NT2/D1 (cell line): ENCODE data around the gene MAP1B.

Experiments used
- DNase-seq: peaks from one replicate; pipeline ENCODE4 v3.0.0-alpha.2; 2011; ENCODE audit warnings: low read depth, low spot score
- H3K27me3 ChIP-seq: 2 replicates; pipeline ENCODE4 v1.6.0; 2011; ENCODE audit warnings: mild to moderate bottlenecking; ENCODE audit not compliant: insufficient read length, insufficient read depth
- H3K36me3 ChIP-seq: 2 replicates; pipeline ENCODE4 v1.6.1; 2011; ENCODE audit warnings: mild to moderate bottlenecking, low read length, mixed read lengths; ENCODE audit not compliant: insufficient read depth, insufficient read length
- H3K4me1 ChIP-seq: 2 replicates; pipeline ENCODE4 v1.5.1; 2011; ENCODE audit not compliant: insufficient read depth, insufficient read length
- H3K4me3 ChIP-seq: 2 replicates; pipeline ENCODE4 v1.5.1; 2011; ENCODE audit warnings: low read depth; ENCODE audit not compliant: insufficient read length
- H3K9ac ChIP-seq: 2 replicates; pipeline ENCODE4 v1.6.0; 2011; ENCODE audit warnings: low read depth; ENCODE audit not compliant: insufficient read length
- H3K9me3 ChIP-seq: 2 replicates; pipeline ENCODE4 v1.5.1; 2011; ENCODE audit warnings: mild to moderate bottlenecking, low read length; ENCODE audit not compliant: insufficient read depth
- SUZ12 ChIP-seq: IDR thresholded peaks from 2 replicates; pipeline ENCODE4 v1.6.1; 2011; ENCODE audit not compliant: insufficient read length, insufficient read depth; ENCODE audit errors: extremely low read depth
- YY1 ChIP-seq: IDR thresholded peaks from 2 replicates; pipeline ENCODE4 v1.6.1; 2011; ENCODE audit not compliant: insufficient read length, insufficient read depth
- ZNF274 ChIP-seq: IDR thresholded peaks from 2 replicates; pipeline ENCODE4 v1.6.1; 2011; ENCODE audit warnings: mild to moderate bottlenecking, low read depth, low read length

The MAP1B gene

GRCh38 chr5:72146056-72146455 is 38.8 kb downstream of the MAP1B start:
- Histone ChIP-seq H3K4me3 (no peak overlapping the region), H3K9me3 (no peaks in the 10 kb centered on the region), H3K27me3 (no peaks in the 10 kb centered on the region), H3K36me3 (peaks cover 56% of the 10 kb centered on the region), H3K4me1 (no peaks in the 10 kb centered on the region), H3K9ac (no peak overlapping the region)
- TF ChIP-seq YY1: no peak
- TF ChIP-seq ZNF274: no peak
- no peak for TF ChIP-seq SUZ12
- DNase-seq: no peak

GRCh38 chr5:72147569-72147968 is 40.3 kb downstream of the MAP1B start:
- H3K9ac ChIP-seq: no peak overlapping the region
- TF ChIP-seq SUZ12 (no peak), YY1 (no peak), ZNF274 (no peak)
- no peaks in the 10 kb centered on the region for H3K9me3 ChIP-seq
- no peaks in the 10 kb centered on the region for H3K4me1 ChIP-seq
- no peak for DNase-seq
- H3K4me3 ChIP-seq: no peak overlapping the region
- H3K36me3 ChIP-seq: peaks cover 43% of the 10 kb centered on the region
- H3K27me3 ChIP-seq: no peaks in the 10 kb centered on the region

- Histone ChIP-seq H3K9ac (no peak overlapping the region), H3K36me3 (peaks cover 50% of the 10 kb centered on the region), H3K27me3 (no peaks in the 10 kb centered on the region), H3K4me1 (no peaks in the 10 kb centered on the region), H3K9me3 (no peaks in the 10 kb centered on the region), H3K4me3 (no peak overlapping the region)
- DNase-seq: no peak
- TF ChIP-seq SUZ12 (no peak), YY1 (no peak), ZNF274 (no peak)
Observed at GRCh38 chr5:72149742-72150141, 42.5 kb downstream of the MAP1B start.

- Histone ChIP-seq H3K36me3 (peaks cover 51% of the 10 kb centered on the region), H3K27me3 (no peaks in the 10 kb centered on the region), H3K4me3 (no peak overlapping the region), H3K9me3 (no peaks in the 10 kb centered on the region), H3K4me1 (no peaks in the 10 kb centered on the region), H3K9ac (no peak overlapping the region)
- TF ChIP-seq YY1: no peak
- TF ChIP-seq SUZ12: no peak
- TF ChIP-seq ZNF274: no peak
- no peak for DNase-seq
Observed at GRCh38 chr5:72151169-72151568, 43.9 kb downstream of the MAP1B start.

- no peaks in the 10 kb centered on the region for H3K4me1 ChIP-seq
- DNase-seq: no peak
Observed at GRCh38 chr5:72151646-72152045, 44.4 kb downstream of the MAP1B start.

DNA sequence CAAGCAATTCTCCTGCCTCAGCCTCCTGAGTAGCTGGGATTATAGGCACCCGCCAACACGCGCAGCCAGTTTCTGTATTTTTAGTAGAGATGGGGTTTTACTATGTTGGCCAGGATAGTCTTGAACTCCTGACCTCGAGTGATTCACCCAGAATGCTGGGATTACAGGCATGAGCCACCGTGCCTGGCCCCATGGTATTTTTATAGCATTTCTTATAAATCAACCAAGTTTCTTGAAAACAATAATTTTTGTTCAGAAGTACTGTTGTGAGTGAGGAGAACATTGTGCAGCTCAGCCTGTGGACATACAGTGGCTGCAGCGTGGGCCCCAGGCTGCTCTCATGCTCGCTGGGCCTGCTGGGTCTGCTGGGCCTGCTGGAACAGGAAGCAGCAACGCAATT is 45.3 kb downstream of the MAP1B start:
- DNase-seq: no peak
- peaks cover 49% of the 10 kb centered on the region for H3K36me3 ChIP-seq
- TF ChIP-seq ZNF274 (no peak), YY1 (no peak), SUZ12 (no peak)
- H3K9ac ChIP-seq: no peak overlapping the region
- H3K27me3 ChIP-seq: no peaks in the 10 kb centered on the region
- no peaks in the 10 kb centered on the region for H3K4me1 ChIP-seq
- H3K4me3 ChIP-seq: no peak overlapping the region
- no peaks in the 10 kb centered on the region for H3K9me3 ChIP-seq

More at GRCh38 chr5:72151646-72152045, 44.4 kb downstream of the MAP1B start:
- H3K9me3 ChIP-seq: no peaks in the 10 kb centered on the region
- TF ChIP-seq ZNF274 (no peak), SUZ12 (no peak), YY1 (no peak)
- H3K9ac ChIP-seq: no peak overlapping the region
- no peaks in the 10 kb centered on the region for H3K27me3 ChIP-seq
- no peak overlapping the region for H3K4me3 ChIP-seq
- peaks cover 50% of the 10 kb centered on the region for H3K36me3 ChIP-seq

DNA sequence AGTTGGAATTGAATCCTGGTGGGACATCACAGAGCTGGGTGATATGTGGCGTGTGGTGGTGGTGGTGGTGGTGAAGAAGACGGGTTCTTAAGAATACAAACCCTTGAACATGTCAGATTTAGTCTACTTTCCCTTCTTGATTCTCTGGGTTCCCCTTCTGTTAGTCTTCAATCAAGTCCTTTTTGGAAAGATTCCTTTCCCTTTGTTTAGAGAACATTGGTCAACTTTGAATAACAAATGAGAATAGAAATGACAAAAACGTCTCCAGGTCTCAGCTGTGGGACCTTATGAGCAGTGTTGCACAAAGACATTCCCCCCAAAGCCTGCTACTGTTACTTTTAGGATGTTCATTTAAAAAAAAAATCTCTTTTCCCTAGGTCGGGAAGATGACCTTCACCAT is 46.3 kb downstream of the MAP1B start:
- H3K4me3 ChIP-seq: no peak overlapping the region
- H3K9me3 ChIP-seq: no peaks in the 10 kb centered on the region
- peaks cover 43% of the 10 kb centered on the region for H3K36me3 ChIP-seq
- H3K27me3 ChIP-seq: no peaks in the 10 kb centered on the region
- TF ChIP-seq SUZ12 (no peak), YY1 (no peak), ZNF274 (no peak)
- H3K4me1 ChIP-seq: no peaks in the 10 kb centered on the region
- DNase-seq: no peak
- H3K9ac ChIP-seq: no peak overlapping the region
